SK-N-SH (cell line): Measurements from ENCODE around the gene HBP1. TPM values are rescaled to one million over a fixed set of nuclear protein-coding genes. Genes with fewer than 3 reads are reported as not detected.

Experiments
- CTCF ChIA-PET: fragments of 300-600, 350-600 bp; formaldehyde crosslinking; extraction: SDS; loops from one replicate; lab custom pipeline; 2021; lab: Yijun Ruan, JAX
- POLR2A ChIA-PET: fragments of 350-600 bp; sonication (Branson Sonifier 250); formaldehyde crosslinking; extraction: SDS; loops from one replicate; lab custom pipeline; 2020; ENCODE audit warnings: antibody characterized with exemption, inconsistent platforms; lab: Yijun Ruan, JAX
- DNase-seq: peaks from one replicate; pipeline ENCODE4 v3.0.0; 2012
- H2AFZ ChIP-seq: fragments of 200-600 bp; sonication (generic); 2 replicates; pipeline ENCODE4 v1.8.1; 2016; ENCODE audit warnings: antibody characterized with exemption, mild to moderate bottlenecking, low read depth
- H3F3A ChIP-seq: fragments of 200-600 bp; sonication (generic); replicated peaks from 2 replicates; pipeline ENCODE3; 2016; ENCODE audit warnings: antibody characterized with exemption, mild to moderate bottlenecking; ENCODE audit not compliant: insufficient read depth
- H3K27ac ChIP-seq, 2 experiments: fragments of 200-500 bp in 1 of 2; fragments of 200-600 bp in 1 of 2; sonication (Bioruptor generic) in 1 of 2; sonication (generic), shearing (Covaris generic) in 1 of 2; 2 replicates each; pipeline versions ENCODE4 v1.5.1 to v1.6.1; 2014 to 2016; ENCODE audit warnings: low read depth in 2 of 2, inconsistent platforms in 1 of 2, low read length in 1 of 2, mild to moderate bottlenecking in 1 of 2, mixed read lengths in 1 of 2
- H3K27me3 ChIP-seq: fragments of 200-600 bp; sonication (generic), shearing (Covaris generic); 2 replicates; pipeline ENCODE4 v1.6.1; 2016; ENCODE audit warnings: mixed run types; ENCODE audit not compliant: insufficient read depth
- H3K36me3 ChIP-seq, 2 experiments: fragments of 200-500 bp in 1 of 2; fragments of 200-600 bp in 1 of 2; sonication (Bioruptor generic) in 1 of 2; sonication (generic) in 1 of 2; replicated peaks in 1 of 2; 2 replicates each; pipeline versions ENCODE3 to v1.5.1; 2014 to 2016; ENCODE audit warnings: low read length in 1 of 2, mild to moderate bottlenecking in 1 of 2; ENCODE audit not compliant: insufficient read depth in 2 of 2, control insufficient read depth in 1 of 2
- H3K4me1 ChIP-seq, 2 experiments: fragments of 200-500 bp in 1 of 2; fragments of 200-600 bp in 1 of 2; sonication (Bioruptor generic) in 1 of 2; sonication (generic), shearing (Covaris generic) in 1 of 2; 2 replicates each; pipeline versions ENCODE4 v1.5.1 to v1.6.1; 2014 to 2016; ENCODE audit warnings: low read depth in 1 of 2, low read length in 1 of 2, mixed run types in 1 of 2; ENCODE audit not compliant: insufficient read depth in 2 of 2, control insufficient read depth in 1 of 2
- H3K4me2 ChIP-seq: fragments of 200-600 bp; sonication (generic), shearing (Covaris generic); 2 replicates; pipeline ENCODE4 v1.6.1; 2017; ENCODE audit warnings: mixed run types
- H3K4me3 ChIP-seq, 2 experiments: fragments of 200-500 bp in 1 of 2; fragments of 200-600 bp in 1 of 2; sonication (Bioruptor generic) in 1 of 2; sonication (generic), shearing (Covaris generic) in 1 of 2; 2 replicates each; pipeline versions ENCODE4 v1.5.1 to v1.8.1; 2014 to 2016; ENCODE audit warnings: low read depth in 2 of 2, inconsistent platforms in 1 of 2, low read length in 1 of 2, mild to moderate bottlenecking in 1 of 2, mixed read lengths in 1 of 2, moderate library complexity in 1 of 2
- H3K79me2 ChIP-seq: fragments of 200-600 bp; sonication (generic); 2 replicates; pipeline ENCODE4 v1.8.1; 2017; ENCODE audit warnings: mild to moderate bottlenecking; ENCODE audit not compliant: insufficient read depth
- H3K9ac ChIP-seq: fragments of 200-600 bp; sonication (generic); 2 replicates; pipeline ENCODE4 v1.6.1; 2017; ENCODE audit warnings: mixed run types
- H3K9me2 ChIP-seq: fragments of 200-600 bp; sonication (generic); 2 replicates; pipeline ENCODE4 v1.6.1; 2017; ENCODE audit warnings: mixed run types
- H3K9me3 ChIP-seq: fragments of 200-600 bp; sonication (generic); 2 replicates; pipeline ENCODE4 v1.6.1; 2017; ENCODE audit warnings: mixed run types, mild to moderate bottlenecking, moderate library complexity
- H4K20me1 ChIP-seq: fragments of 200-600 bp; sonication (generic); 2 replicates; pipeline ENCODE4 v1.6.1; 2017; ENCODE audit warnings: mild to moderate bottlenecking, mixed run types; ENCODE audit not compliant: insufficient read depth
- CHD2 ChIP-seq: fragments of 150-350 bp; IDR thresholded peaks from 2 replicates; pipeline ENCODE4 v1.6.1; 2018; ENCODE audit warnings: low read length; ENCODE audit not compliant: partially characterized antibody
- EP300 ChIP-seq, 2 experiments: IDR thresholded peaks; 2 replicates each; pipeline versions ENCODE4 v1.4.0 to v1.6.1; 2012; ENCODE audit warnings: borderline replicate concordance in 1 of 2, low read depth in 1 of 2, low read length in 1 of 2
- FOXM1 ChIP-seq: IDR thresholded peaks from 2 replicates; pipeline ENCODE4 v1.4.0; 2012; ENCODE audit warnings: low read depth, mild to moderate bottlenecking
- GABPA ChIP-seq: IDR thresholded peaks from 2 replicates; pipeline ENCODE4 v1.4.0; 2012; ENCODE audit warnings: low read depth, mild to moderate bottlenecking
- MAX ChIP-seq: IDR thresholded peaks from 2 replicates; pipeline ENCODE4 v1.4.0; 2012; ENCODE audit warnings: low read depth
- NFIC ChIP-seq: IDR thresholded peaks from 2 replicates; pipeline ENCODE4 v1.4.0; 2012; ENCODE audit warnings: borderline replicate concordance
- RFX5 ChIP-seq: IDR thresholded peaks from 2 replicates; pipeline ENCODE4 v1.6.1; 2012; ENCODE audit warnings: mild to moderate bottlenecking, improper control_type of control experiment, low read length
- SIN3A ChIP-seq: IDR thresholded peaks from 2 replicates; pipeline ENCODE4 v1.6.1; 2012; ENCODE audit warnings: low read depth, mild to moderate bottlenecking, low read length, moderate library complexity, borderline replicate concordance
- USF1 ChIP-seq: IDR thresholded peaks from 2 replicates; pipeline ENCODE4 v1.4.0; 2012; ENCODE audit warnings: low read depth, borderline replicate concordance
- USF2 ChIP-seq: fragments of 150-350 bp; IDR thresholded peaks from 2 replicates; pipeline ENCODE4 v1.6.1; 2017; ENCODE audit warnings: antibody characterized with exemption, low read length, low read depth, borderline replicate concordance
- YY1 ChIP-seq: IDR thresholded peaks from 2 replicates; pipeline ENCODE4 v1.4.0; 2012; ENCODE audit warnings: low read depth, mild to moderate bottlenecking
- ZBTB33 ChIP-seq: IDR thresholded peaks from 2 replicates; pipeline ENCODE4 v1.4.0; 2012; ENCODE audit warnings: low read depth, borderline replicate concordance
- WGBS: methylation state at CpG from one replicate; pipeline ENCODE4 v1.1.6; 2017; ENCODE audit warnings: low lambda C conversion rate; 5-methylcytosine and 5-hydroxymethylcytosine counted together
- polyA plus RNA-seq, 3 experiments: library from polyadenylated mRNA; depleted of rRNA; stranded (reverse); fragments of >200 nt; gene quantifications; 2 replicates each; pipeline ENCODE4 v1.2.3, GENCODE V29; 2012

Gene HBP1
- polyA plus RNA-seq, 1 of the 3 experiments (the other 2 are of a cell fraction), result 27.2 TPM

- H3K79me2 ChIP-seq, result no peaks in the 10 kb centered on the region
- 81% methylated on average over 4 of the region's 4 CpGs for WGBS
Measured at GRCh38 chr7:107242267-107242666, 73.5 kb downstream of the HBP1 start.

More at GRCh38 chr7:107242267-107242666, 73.5 kb downstream of the HBP1 start:
- Histone ChIP-seq H4K20me1 (no peaks in the 10 kb centered on the region), H3K9ac (no peak overlapping the region), H3F3A (no peaks in the 10 kb centered on the region), H3K36me3 (peaks cover 0 to 37% of the 10 kb centered on the region in 2 experiments), H3K4me3 (no peak overlapping the region), H3K27me3 (no peaks in the 10 kb centered on the region), H3K27ac (no peak overlapping the region), H3K4me1 (peaks cover 0 to 5% of the 10 kb centered on the region in 2 experiments; a peak in 2 of 4 replicates), H3K9me3 (0 out of 2 replicates have a peak, but pooled peaks cover 8% of the 10 kb centered on the region), H2AFZ (no peak overlapping the region), H3K9me2 (no peaks in the 10 kb centered on the region), H3K4me2 (no peak overlapping the region)
- TF ChIP-seq USF2 (no peak), EP300 (IDR thresholded peaks at IDR 0.05; ENCODE audit: borderline replicate concordance in 1 of 2, low read depth in 1 of 2, low read length in 1 of 2) (no peak), NFIC (no peak), GABPA (no peak), USF1 (no peak), MAX (no peak), YY1 (no peak), CHD2 (no peak), FOXM1 (no peak), RFX5 (no peak), SIN3A (no peak), ZBTB33 (no peak)
- DNase-seq, result no peak
- ChIA-PET POLR2A (no interaction called here), CTCF (interaction anchor here (0.6 kb wide), 1 partner anchor 1607 kb away, joined by 3 read pairs; no protein-coding TSS in a partner anchor)
